H1 (cell line): ENCODE measurements around the gene PCCA. TPM values are rescaled to one million over a fixed set of nuclear protein-coding genes. Genes with fewer than 3 reads are reported as not detected.

Experiments
- CREB1 ChIP-seq: IDR thresholded peaks from 2 replicates; pipeline ENCODE4 v1.6.1; 2012; ENCODE audit warnings: inconsistent platforms
- JUN ChIP-seq: IDR thresholded peaks from 2 replicates; pipeline ENCODE4 v1.6.1; 2011; ENCODE audit warnings: low read depth, mild to moderate bottlenecking, improper control_type of control experiment, low read length
- SAP30 ChIP-seq: fragments of 300-600 bp; sonication (generic); IDR thresholded peaks from 2 replicates; pipeline ENCODE4 v1.7.1; 2012; ENCODE audit warnings: low read length, moderate library complexity, mild to moderate bottlenecking, inconsistent platforms; ENCODE audit not compliant: insufficient read depth, insufficient replicate concordance
- TEAD4 ChIP-seq: IDR thresholded peaks from 2 replicates; pipeline ENCODE4 v1.6.1; 2012; ENCODE audit warnings: low read depth, low read length, inconsistent platforms, mixed read lengths
- ZNF274 ChIP-seq: IDR thresholded peaks from 2 replicates; pipeline ENCODE4 v1.7.0; 2012; ENCODE audit warnings: low read length, borderline replicate concordance; ENCODE audit errors: extremely low read depth
- polyA plus RNA-seq, 7 experiments: library from polyadenylated mRNA; depleted of rRNA in 3 of 7; stranded (reverse) in 5 of 7; unstranded in 2 of 7; fragments of >200 nt in 5 of 7; fragments of 200-250 nt in 2 of 7; gene quantifications; 1 replicate in 5 of 7; 2 replicates in 1 of 7; 4 replicates in 1 of 7; pipeline versions ENCODE4 v1.2.1 to v1.2.3, GENCODE V29; 2011 to 2013; ENCODE audit warnings: missing spikeins in 2 of 7, mixed read lengths in 2 of 7
- total RNA-seq: library from RNA; stranded (reverse); fragmentation: NEBNext Ultra II Directional; extraction: Animal tissue kit (Norgen Biotek cat#: 25700); gene quantifications from 2 replicates; pipeline ENCODE4 v1.2.1, GENCODE V29; 2021

The PCCA gene
- total and polyA plus RNA-seq, 2 of the 8 experiments (the other 6 are each of a cell fraction or from before 2014, with no cell fraction given): 18.4 to 49.8 TPM

DNA sequence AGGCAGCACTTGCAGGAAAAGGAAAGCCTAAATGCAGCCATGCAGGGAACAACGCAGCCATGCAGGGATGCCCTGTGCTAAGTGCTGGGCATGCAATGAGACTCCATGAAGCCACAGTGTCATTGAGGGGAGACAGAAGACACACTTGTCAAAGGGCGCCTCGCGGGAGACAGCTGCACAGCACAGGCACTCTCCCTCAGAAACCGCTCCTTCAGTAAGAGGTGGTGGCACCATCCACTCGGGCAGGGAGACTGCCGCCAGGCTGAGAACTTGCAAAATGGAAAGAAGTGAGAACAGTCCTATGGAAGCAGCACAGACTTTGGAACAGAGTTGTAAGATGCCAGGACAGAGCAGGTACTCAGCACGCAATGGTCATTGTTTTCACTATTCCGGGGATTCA lies 448.6 kb downstream of the PCCA start (continued):
- TF ChIP-seq SAP30 (no peak), JUN (no peak), TEAD4 (no peak), ZNF274 (no peak), CREB1 (no peak)
